Measurements from ENCODE around the gene TFDP2.

DNA sequence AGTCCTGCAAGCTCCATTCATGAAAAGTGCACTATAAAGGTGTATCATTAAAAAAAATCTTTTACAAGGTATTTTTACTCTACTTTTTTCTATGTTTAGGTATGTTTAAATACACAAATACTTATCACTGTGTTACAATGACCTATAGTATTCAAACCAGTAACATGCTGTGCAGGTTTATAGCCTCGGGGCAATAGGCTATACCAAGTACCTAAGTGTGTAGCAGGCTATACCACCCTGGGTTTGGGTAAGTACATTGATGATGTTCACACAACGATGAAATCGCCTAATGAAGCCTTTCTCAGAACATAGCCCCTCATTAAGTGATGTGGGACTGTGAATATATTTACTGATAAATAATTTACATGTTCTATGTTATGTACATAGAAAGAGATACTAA lies 168.3 kb downstream of the TFDP2 start:
- no peak for TF ChIP-seq POLR2A (IDR thresholded peaks at IDR 0.05)
- TF ChIP-seq, protein P1, sequence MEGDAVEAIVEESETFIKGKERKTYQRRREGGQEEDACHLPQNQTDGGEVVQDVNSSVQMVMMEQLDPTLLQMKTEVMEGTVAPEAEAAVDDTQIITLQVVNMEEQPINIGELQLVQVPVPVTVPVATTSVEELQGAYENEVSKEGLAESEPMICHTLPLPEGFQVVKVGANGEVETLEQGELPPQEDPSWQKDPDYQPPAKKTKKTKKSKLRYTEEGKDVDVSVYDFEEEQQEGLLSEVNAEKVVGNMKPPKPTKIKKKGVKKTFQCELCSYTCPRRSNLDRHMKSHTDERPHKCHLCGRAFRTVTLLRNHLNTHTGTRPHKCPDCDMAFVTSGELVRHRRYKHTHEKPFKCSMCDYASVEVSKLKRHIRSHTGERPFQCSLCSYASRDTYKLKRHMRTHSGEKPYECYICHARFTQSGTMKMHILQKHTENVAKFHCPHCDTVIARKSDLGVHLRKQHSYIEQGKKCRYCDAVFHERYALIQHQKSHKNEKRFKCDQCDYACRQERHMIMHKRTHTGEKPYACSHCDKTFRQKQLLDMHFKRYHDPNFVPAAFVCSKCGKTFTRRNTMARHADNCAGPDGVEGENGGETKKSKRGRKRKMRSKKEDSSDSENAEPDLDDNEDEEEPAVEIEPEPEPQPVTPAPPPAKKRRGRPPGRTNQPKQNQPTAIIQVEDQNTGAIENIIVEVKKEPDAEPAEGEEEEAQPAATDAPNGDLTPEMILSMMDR (IDR thresholded peaks at IDR 0.05), result no peak
